HEK293T (cell line): ENCODE results near the gene INSC.

Experiments
- CTCF ChIA-PET: fragments of 350-600 bp; formaldehyde crosslinking; extraction: SDS; loops from one replicate; lab custom pipeline; 2021; ENCODE audit warnings: antibody characterized with exemption, inconsistent platforms; lab: Yijun Ruan, JAX
- POLR2A ChIA-PET: fragments of 350-600 bp; formaldehyde crosslinking; extraction: SDS; loops from one replicate; lab custom pipeline; 2020; ENCODE audit warnings: antibody characterized with exemption, inconsistent platforms; lab: Yijun Ruan, JAX
- DNase-seq: peaks from one replicate; pipeline ENCODE4 v3.0.0; 2012; ENCODE audit warnings: mixed read lengths; ENCODE audit errors: extremely low spot score
- ARNT ChIP-seq: fragments of 450-650 bp; IDR thresholded peaks from 2 replicates; pipeline ENCODE4 v1.6.1; 2017; ENCODE audit warnings: mild to moderate bottlenecking
- BHLHE40 ChIP-seq: fragments of 450-650 bp; IDR thresholded peaks from 2 replicates; pipeline ENCODE4 v1.6.1; 2016; ENCODE audit warnings: mild to moderate bottlenecking, moderate library complexity, borderline replicate concordance
- CTBP1 ChIP-seq: fragments of 450-650 bp; IDR thresholded peaks from 2 replicates; pipeline ENCODE4 v1.6.1; 2016; ENCODE audit warnings: borderline replicate concordance
- ELF4 ChIP-seq: fragments of 450-650 bp; IDR thresholded peaks from 2 replicates; pipeline ENCODE4 v1.6.1; 2017; ENCODE audit warnings: antibody characterized with exemption
- FOXA1 ChIP-seq: fragments of 450-650 bp; IDR thresholded peaks from 2 replicates; pipeline ENCODE4 v1.6.1; 2016; ENCODE audit warnings: mild to moderate bottlenecking
- FOXK2 ChIP-seq: fragments of 450-650 bp; IDR thresholded peaks from 2 replicates; pipeline ENCODE4 v1.6.1; 2016; ENCODE audit warnings: mild to moderate bottlenecking
- FOXM1 ChIP-seq: fragments of 450-650 bp; IDR thresholded peaks from 2 replicates; pipeline ENCODE4 v1.6.1; 2017; ENCODE audit warnings: mild to moderate bottlenecking, borderline replicate concordance
- HDGF ChIP-seq: fragments of 450-650 bp; IDR thresholded peaks from 2 replicates; pipeline ENCODE4 v1.6.1; 2017; ENCODE audit warnings: antibody characterized with exemption, borderline replicate concordance
- L3MBTL2 ChIP-seq: fragments of 450-650 bp; conservative IDR thresholded peaks from 2 replicates; pipeline ENCODE4 v1.6.1; 2016; ENCODE audit warnings: mild to moderate bottlenecking
- LEF1 ChIP-seq: fragments of 450-650 bp; IDR thresholded peaks from 2 replicates; pipeline ENCODE4 v1.6.1; 2017; ENCODE audit warnings: mild to moderate bottlenecking, borderline replicate concordance
- NFRKB ChIP-seq: fragments of 450-650 bp; IDR thresholded peaks from 2 replicates; pipeline ENCODE4 v1.6.1; 2016; ENCODE audit warnings: mild to moderate bottlenecking, moderate library complexity
- SP1 ChIP-seq: fragments of 450-650 bp; IDR thresholded peaks from 2 replicates; pipeline ENCODE4 v1.6.1; 2017
- SUZ12 ChIP-seq: fragments of 450-650 bp; IDR thresholded peaks from 2 replicates; pipeline ENCODE4 v1.6.1; 2016; ENCODE audit warnings: mild to moderate bottlenecking
- TARDBP ChIP-seq: fragments of 450-650 bp; IDR thresholded peaks from 2 replicates; pipeline ENCODE4 v1.6.1; 2016
- ZNF384 ChIP-seq: fragments of 450-650 bp; IDR thresholded peaks from 2 replicates; pipeline ENCODE4 v1.6.1; 2016
- TF ChIP-seq, protein P1 (sequence below): fragments of 450-650 bp; IDR thresholded peaks from 2 replicates; pipeline ENCODE4 v1.6.1; 2016

Gene INSC

DNA sequence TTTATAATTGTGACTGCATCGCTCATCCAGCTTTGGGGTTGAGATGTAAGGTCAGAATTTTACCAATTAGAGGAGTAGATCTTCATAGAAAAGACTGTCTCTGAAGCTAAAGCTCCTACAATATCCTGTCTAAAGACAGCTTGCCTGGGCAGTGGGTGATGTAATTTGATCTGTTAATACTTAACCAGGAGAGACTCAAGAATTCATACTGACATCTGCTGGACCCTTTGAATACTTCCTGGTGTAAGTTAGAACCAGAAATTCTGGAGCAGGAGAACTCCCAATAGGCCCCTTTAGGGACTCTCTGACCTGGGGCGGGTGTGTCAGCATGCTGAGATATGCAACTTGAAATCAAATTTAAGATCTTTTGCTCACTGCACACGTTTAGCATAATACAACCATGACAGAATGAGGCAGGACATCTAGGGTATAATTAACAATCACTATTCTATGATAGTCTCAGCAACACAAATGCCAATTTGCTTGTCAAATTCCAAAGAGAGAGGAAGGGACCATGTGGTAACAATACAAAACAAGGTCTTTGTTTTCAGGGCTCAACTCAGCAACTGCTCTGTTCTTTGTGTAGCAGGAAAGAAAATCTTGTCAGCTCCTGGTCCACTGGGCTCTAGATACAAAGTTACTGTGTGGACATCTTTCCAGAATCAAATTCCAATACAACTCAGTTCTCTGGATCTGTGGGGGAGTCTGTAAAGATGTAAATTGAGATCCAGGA, 143.9 kb downstream of the INSC start:
- ChIA-PET CTCF (interaction anchor here (0.8 to 1.8 kb wide), 4 partner anchors 14 to 157 kb away, joined by 3 to 6 read pairs (median 4); no protein-coding TSS in a partner anchor), POLR2A (no interaction called here)
- DNase-seq: peak; percentile 65

DNA sequence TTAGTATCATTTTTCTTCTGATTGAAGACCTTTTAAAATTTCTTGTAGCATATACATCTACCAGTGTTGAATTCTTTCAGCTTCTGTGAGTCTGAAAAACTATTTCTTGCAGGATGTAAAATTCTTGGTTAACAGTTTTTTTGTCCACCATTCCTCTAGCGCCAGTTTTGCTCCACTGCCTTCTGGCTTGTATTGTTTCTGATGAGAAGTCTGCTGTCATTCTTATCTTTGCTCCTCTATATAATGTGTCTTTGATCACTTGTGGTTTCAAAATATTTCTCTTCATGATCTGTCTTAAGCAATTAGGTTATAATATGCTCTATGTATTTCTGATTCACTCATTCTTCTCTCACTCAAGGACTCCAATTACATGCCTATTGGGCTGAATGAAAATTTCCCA, 152.3 kb downstream of the INSC start:
- ChIA-PET CTCF (no interaction called here), POLR2A (no interaction called here)
- TF ChIP-seq SUZ12 (no peak), ELF4 (no peak)
- no peak for DNase-seq

More for the DNA sequence above, 143.9 kb downstream of the INSC start:
- TF ChIP-seq HDGF (no peak), TARDBP (no peak), LEF1 (no peak), ELF4 (no peak), FOXM1 (no peak), SP1 (no peak), NFRKB (no peak), FOXK2 (no peak), BHLHE40 (no peak), ARNT (no peak), FOXA1 (no peak), CTBP1 (no peak), SUZ12 (no peak), L3MBTL2 (no peak), ZNF384 (no peak)
- TF ChIP-seq, protein P1, sequence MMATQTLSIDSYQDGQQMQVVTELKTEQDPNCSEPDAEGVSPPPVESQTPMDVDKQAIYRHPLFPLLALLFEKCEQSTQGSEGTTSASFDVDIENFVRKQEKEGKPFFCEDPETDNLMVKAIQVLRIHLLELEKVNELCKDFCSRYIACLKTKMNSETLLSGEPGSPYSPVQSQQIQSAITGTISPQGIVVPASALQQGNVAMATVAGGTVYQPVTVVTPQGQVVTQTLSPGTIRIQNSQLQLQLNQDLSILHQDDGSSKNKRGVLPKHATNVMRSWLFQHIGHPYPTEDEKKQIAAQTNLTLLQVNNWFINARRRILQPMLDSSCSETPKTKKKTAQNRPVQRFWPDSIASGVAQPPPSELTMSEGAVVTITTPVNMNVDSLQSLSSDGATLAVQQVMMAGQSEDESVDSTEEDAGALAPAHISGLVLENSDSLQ: no peak

DNA sequence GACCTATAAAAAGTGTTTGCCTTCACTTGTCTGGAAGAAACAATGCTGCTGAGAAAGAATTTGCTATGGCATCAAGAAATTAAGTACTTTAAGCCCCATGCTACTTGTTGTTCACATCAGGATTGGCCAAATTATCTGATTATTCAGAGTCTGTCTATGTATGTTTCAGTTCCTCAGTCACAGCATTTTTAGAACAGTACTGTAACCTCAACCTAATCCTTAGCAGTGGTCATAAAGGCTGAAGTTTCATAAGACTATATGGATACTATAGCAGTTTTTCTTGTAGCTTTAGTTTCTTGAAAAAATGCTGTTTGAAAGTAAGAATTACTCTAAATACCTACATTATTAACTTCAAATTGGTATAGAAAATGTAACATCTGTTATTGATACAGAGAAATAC, 153.9 kb downstream of the INSC start:
- TF ChIP-seq SP1: no peak
- no peak for TF ChIP-seq TARDBP
- TF ChIP-seq, protein P1: no peak
- TF ChIP-seq LEF1: no peak
- no peak for TF ChIP-seq FOXK2
- TF ChIP-seq CTBP1: no peak
- TF ChIP-seq ARNT: no peak
- DNase-seq: no peak
- POLR2A ChIA-PET: no interaction called here
- CTCF ChIA-PET: interaction anchor here (0.5 kb wide), 1 partner anchor 55 kb away, joined by 3 read pairs; no protein-coding TSS in a partner anchor

DNA sequence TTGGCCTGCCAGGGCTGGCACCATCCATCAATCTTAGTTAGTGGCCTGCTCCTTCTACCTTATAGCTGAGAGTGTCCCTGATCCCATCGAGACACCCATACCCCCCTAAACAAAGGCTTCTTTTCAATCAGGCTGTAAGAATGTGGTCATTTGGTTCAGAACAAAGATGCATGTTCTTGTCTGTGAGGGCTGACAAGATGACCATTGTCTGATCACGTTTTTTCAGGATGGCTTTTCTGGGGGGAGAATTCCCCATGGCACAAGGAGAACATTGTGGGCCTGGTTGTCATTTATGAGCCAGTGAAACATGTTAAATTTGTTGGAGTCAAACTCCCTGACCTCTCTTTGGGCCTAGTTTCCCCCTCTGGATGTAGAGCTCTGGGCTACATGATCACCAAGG, 160.4 kb downstream of the INSC start:
- CTCF ChIA-PET: interaction anchor here (0.9 kb wide), 1 partner anchor 456 kb away, joined by 3 read pairs; no protein-coding TSS in a partner anchor
- POLR2A ChIA-PET: no interaction called here
- no peak for TF ChIP-seq ARNT
- TF ChIP-seq SUZ12: no peak
- no peak for TF ChIP-seq FOXK2
- TF ChIP-seq HDGF: no peak
- DNase-seq: no peak

DNA sequence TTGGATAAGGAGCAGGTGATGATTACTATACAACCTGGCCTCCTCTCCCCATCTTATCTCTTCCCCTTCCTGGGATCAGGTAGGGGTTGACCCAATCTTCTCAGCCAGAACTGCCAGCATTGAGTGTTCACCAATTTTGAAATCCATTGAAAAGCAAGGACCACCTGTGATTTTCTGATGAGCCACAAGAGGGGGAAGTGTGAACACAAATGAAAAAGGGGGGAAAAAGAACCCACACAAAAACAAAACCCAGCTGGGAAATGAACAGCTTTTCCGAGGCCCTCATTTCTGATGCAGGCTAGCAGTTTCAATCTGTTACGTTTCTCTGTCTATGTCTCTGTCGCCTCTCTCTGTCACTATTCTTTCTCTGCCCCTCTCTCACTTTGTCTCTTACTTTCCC, 161.9 kb downstream of the INSC start:
- ChIA-PET CTCF (interaction anchor here (1.1 kb wide), 1 partner anchor 51 kb away, joined by 3 read pairs; no protein-coding TSS in a partner anchor), POLR2A (no interaction called here)
- no peak for TF ChIP-seq HDGF
- 0 out of 2 replicates have a peak, but pooled peaks have one; percentile 48 for TF ChIP-seq L3MBTL2
- no peak for TF ChIP-seq NFRKB
- TF ChIP-seq, protein P1: no peak
- no peak for TF ChIP-seq ELF4
- peak; percentile 36 for DNase-seq

DNA sequence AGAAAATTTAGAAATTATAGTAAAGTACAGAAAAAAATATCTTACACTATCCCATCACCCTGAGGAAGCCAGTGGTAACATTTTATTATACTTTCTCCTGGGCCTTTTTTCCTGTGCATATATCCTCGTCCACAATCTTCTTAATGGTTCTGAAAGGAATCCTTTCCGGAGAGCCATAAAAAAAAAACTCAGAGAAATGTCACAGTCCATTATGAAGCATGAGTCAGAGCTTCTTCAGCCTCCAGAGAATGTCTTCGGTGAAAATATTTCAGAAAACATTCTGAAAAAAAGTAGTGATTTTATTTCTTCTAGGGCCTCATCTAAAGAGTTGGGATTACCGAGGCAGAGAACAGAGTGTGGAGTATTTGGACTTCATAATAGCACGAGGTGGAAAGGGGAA, 163.4 kb downstream of the INSC start:
- ChIA-PET POLR2A (no interaction called here), CTCF (interaction anchor here (0.7 to 1.3 kb wide), 2 partner anchors 178 to 343 kb away, joined by 3 read pairs; no protein-coding TSS in a partner anchor)
- no peak for DNase-seq
- TF ChIP-seq FOXM1 (no peak), CTBP1 (no peak), SUZ12 (no peak), FOXK2 (no peak), ZNF384 (no peak), BHLHE40 (no peak), FOXA1 (no peak), ELF4 (no peak), L3MBTL2 (no peak)
- TF ChIP-seq, protein P1: no peak
